Mesendoderm (in vitro differentiated cells): Measurements from ENCODE around the gene NLRC5.

Experiments used
- DNase-seq: peaks from one replicate; pipeline ENCODE4 v3.0.0; 2013
- H2AK5ac ChIP-seq: 2 replicates; pipeline ENCODE4 v1.6.1; 2013; ENCODE audit warnings: low read length, inconsistent platforms
- H2BK120ac ChIP-seq: 2 replicates; pipeline ENCODE4 v1.6.1; 2013; ENCODE audit warnings: low read depth, mild to moderate bottlenecking, low read length, moderate library complexity, mixed read lengths
- H2BK15ac ChIP-seq: replicated peaks from 2 replicates; pipeline ENCODE4 v1.6.1; 2013; ENCODE audit warnings: low read depth, mild to moderate bottlenecking, moderate library complexity
- H2BK5ac ChIP-seq: 2 replicates; pipeline ENCODE4 v1.6.1; 2013; ENCODE audit warnings: low read length, inconsistent platforms
- H3K18ac ChIP-seq: 2 replicates; pipeline ENCODE4 v1.6.1; 2013; ENCODE audit warnings: mild to moderate bottlenecking, low read length, mixed read lengths
- H3K23ac ChIP-seq: one replicate; pipeline ENCODE4 v1.6.1; 2013; ENCODE audit warnings: low read length
- H3K27ac ChIP-seq: 2 replicates; pipeline ENCODE4 v1.5.1; 2013; ENCODE audit warnings: low read depth, mild to moderate bottlenecking, inconsistent platforms, low read length, moderate library complexity
- H3K27me3 ChIP-seq: 2 replicates; pipeline ENCODE4 v1.6.1; 2013; ENCODE audit warnings: low read length, control low read depth, mild to moderate bottlenecking, inconsistent platforms; ENCODE audit not compliant: insufficient read depth, poor library complexity
- H3K36me3 ChIP-seq: 2 replicates; pipeline ENCODE4 v1.6.1; 2013; ENCODE audit warnings: low read length, inconsistent platforms; ENCODE audit not compliant: control insufficient read depth, insufficient read depth
- H3K4ac ChIP-seq: one replicate; pipeline ENCODE4 v1.6.1; 2013; ENCODE audit warnings: low read depth, mild to moderate bottlenecking, low read length, moderate library complexity
- H3K4me1 ChIP-seq: 2 replicates; pipeline ENCODE4 v1.6.1; 2013; ENCODE audit warnings: low read depth, low read length, inconsistent platforms; ENCODE audit not compliant: control insufficient read depth
- H3K4me2 ChIP-seq: 2 replicates; pipeline ENCODE4 v1.6.1; 2013; ENCODE audit warnings: low read length
- H3K4me3 ChIP-seq: 2 replicates; pipeline ENCODE4 v1.5.1; 2013; ENCODE audit warnings: mild to moderate bottlenecking, low read length
- H3K56ac ChIP-seq: one replicate; pipeline ENCODE4 v1.6.1; 2013; ENCODE audit warnings: low read length
- H3K79me1 ChIP-seq: 2 replicates; pipeline ENCODE4 v1.6.1; 2013; ENCODE audit warnings: low read length, inconsistent platforms
- H3K79me2 ChIP-seq: 2 replicates; pipeline ENCODE4 v1.6.1; 2013; ENCODE audit warnings: mild to moderate bottlenecking, low read length; ENCODE audit not compliant: control insufficient read depth, insufficient read depth
- H3K9ac ChIP-seq: 2 replicates; pipeline ENCODE4 v1.6.1; 2013; ENCODE audit warnings: low read length, inconsistent platforms
- H4K5ac ChIP-seq: one replicate; pipeline ENCODE4 v1.6.1; 2013; ENCODE audit warnings: low read length
- H4K8ac ChIP-seq: one replicate; pipeline ENCODE4 v1.6.1; 2013; ENCODE audit warnings: low read depth, mild to moderate bottlenecking, control low read depth, low read length, moderate library complexity
- WGBS: extraction: QIAGEN DNeasy Blood & Tissue Kit; methylation state at CpG from one replicate; pipeline ENCODE4 v1.1.7; 2013; ENCODE audit warnings: low lambda C conversion rate, missing lambda C conversion rate; ENCODE audit not compliant: insufficient coverage; ENCODE audit errors: extremely low coverage; 5-methylcytosine and 5-hydroxymethylcytosine counted together

Gene NLRC5

GRCh38 chr16:56965149-56966092 lies 23.9 kb upstream of the NLRC5 start:
- Histone ChIP-seq H3K27me3 (no peaks in the 10 kb centered on the region), H3K18ac (no peak overlapping the region), H3K4me1 (no peaks in the 10 kb centered on the region), H2AK5ac (no peak overlapping the region), H4K8ac (no peak overlapping the region), H3K23ac (no peak overlapping the region), H3K56ac (peak overlapping the region; percentile 10), H3K9ac (no peak overlapping the region), H3K4me3 (no peak overlapping the region), H4K5ac (no peak overlapping the region), H2BK15ac (no peak overlapping the region), H3K4ac (peak overlapping the region; percentile 5), H2BK5ac (no peak overlapping the region), H3K79me1 (no peaks in the 10 kb centered on the region), H3K36me3 (no peaks in the 10 kb centered on the region), H3K79me2 (no peaks in the 10 kb centered on the region), H3K4me2 (no peak overlapping the region), H3K27ac (no peak overlapping the region), H2BK120ac (no peak overlapping the region)
- no peak for DNase-seq
- no CpG with 5 or more reads among the region's 12 CpGs for WGBS

DNA sequence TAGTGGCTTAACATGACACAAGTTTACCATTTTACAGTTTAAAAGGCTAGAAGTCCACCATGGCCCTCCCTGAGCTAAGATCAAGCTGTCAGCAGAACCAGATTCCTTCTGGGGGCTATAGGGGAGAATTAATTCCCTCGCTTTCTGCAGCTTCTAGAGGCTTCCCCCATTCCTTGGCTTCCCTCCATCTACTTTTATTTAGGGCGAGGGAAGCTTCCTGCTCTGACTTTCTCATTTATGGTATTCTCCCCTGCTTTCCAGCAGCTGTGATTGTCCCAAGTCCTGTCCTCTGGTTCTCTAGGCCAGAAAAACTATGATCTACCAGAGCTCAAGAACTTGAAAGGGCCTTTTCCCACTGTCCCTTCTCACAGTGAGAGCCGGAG lies 23.3 kb upstream of the NLRC5 start:
- Histone ChIP-seq H2BK15ac (no peak overlapping the region), H3K79me1 (no peaks in the 10 kb centered on the region), H3K36me3 (no peaks in the 10 kb centered on the region), H3K4ac (no peak overlapping the region), H2BK120ac (no peak overlapping the region), H3K4me1 (no peaks in the 10 kb centered on the region), H3K23ac (no peak overlapping the region), H2AK5ac (no peak overlapping the region), H2BK5ac (no peak overlapping the region), H4K8ac (no peak overlapping the region), H3K4me2 (no peak overlapping the region), H4K5ac (no peak overlapping the region), H3K4me3 (no peak overlapping the region), H3K27ac (no peak overlapping the region), H3K56ac (peak overlapping the region; percentile 10), H3K9ac (no peak overlapping the region), H3K27me3 (no peaks in the 10 kb centered on the region), H3K79me2 (no peaks in the 10 kb centered on the region), H3K18ac (no peak overlapping the region)
- DNase-seq = no peak
- no CpG with 5 or more reads among the region's 3 CpGs for WGBS

GRCh38 chr16:56967733-56968132 lies 21.6 kb upstream of the NLRC5 start:
- Histone ChIP-seq H3K23ac (no peak overlapping the region), H2BK120ac (no peak overlapping the region), H3K56ac (no peak overlapping the region), H3K4ac (no peak overlapping the region), H3K79me2 (no peaks in the 10 kb centered on the region), H3K18ac (no peak overlapping the region), H3K27me3 (no peaks in the 10 kb centered on the region), H3K79me1 (no peaks in the 10 kb centered on the region), H2BK5ac (no peak overlapping the region), H2AK5ac (no peak overlapping the region), H4K5ac (no peak overlapping the region), H3K27ac (no peak overlapping the region), H4K8ac (no peak overlapping the region), H3K4me2 (no peak overlapping the region), H3K9ac (no peak overlapping the region), H3K4me1 (no peaks in the 10 kb centered on the region), H3K4me3 (no peak overlapping the region), H3K36me3 (no peaks in the 10 kb centered on the region), H2BK15ac (no peak overlapping the region)
- no peak for DNase-seq
- no CpG with 5 or more reads among the region's 2 CpGs for WGBS

DNA sequence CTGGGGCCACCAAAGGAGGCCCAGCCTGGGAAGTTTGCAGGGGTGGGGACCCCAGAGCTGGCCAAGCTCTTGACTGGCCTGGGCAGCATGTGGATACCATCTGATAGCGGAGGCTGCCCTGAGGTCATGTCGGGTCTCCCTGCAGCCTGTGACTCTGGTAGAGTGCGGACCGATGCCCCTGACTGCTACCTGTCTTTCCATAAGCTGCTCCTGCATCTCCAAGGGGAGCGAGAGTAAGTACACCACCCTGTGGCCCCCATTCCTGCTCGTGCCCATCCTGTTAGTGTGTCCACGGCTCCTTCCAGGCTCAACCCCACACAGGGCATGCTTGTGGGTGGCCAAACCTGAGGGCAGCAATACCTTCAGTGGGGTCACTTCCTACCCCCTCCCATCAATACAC lies 19.6 kb upstream of the NLRC5 start:
- Histone ChIP-seq H4K8ac (no peak overlapping the region), H3K4me2 (no peak overlapping the region), H3K23ac (no peak overlapping the region), H3K18ac (no peak overlapping the region), H3K79me1 (no peaks in the 10 kb centered on the region), H2AK5ac (no peak overlapping the region), H3K4ac (no peak overlapping the region), H3K9ac (no peak overlapping the region), H3K79me2 (no peaks in the 10 kb centered on the region), H3K4me1 (no peaks in the 10 kb centered on the region), H2BK120ac (no peak overlapping the region), H2BK5ac (no peak overlapping the region), H3K27ac (no peak overlapping the region), H4K5ac (no peak overlapping the region), H2BK15ac (no peak overlapping the region), H3K56ac (no peak overlapping the region), H3K4me3 (no peak overlapping the region), H3K36me3 (no peaks in the 10 kb centered on the region), H3K27me3 (no peaks in the 10 kb centered on the region)
- WGBS = no CpG with 5 or more reads among the region's 7 CpGs
- no peak for DNase-seq

DNA sequence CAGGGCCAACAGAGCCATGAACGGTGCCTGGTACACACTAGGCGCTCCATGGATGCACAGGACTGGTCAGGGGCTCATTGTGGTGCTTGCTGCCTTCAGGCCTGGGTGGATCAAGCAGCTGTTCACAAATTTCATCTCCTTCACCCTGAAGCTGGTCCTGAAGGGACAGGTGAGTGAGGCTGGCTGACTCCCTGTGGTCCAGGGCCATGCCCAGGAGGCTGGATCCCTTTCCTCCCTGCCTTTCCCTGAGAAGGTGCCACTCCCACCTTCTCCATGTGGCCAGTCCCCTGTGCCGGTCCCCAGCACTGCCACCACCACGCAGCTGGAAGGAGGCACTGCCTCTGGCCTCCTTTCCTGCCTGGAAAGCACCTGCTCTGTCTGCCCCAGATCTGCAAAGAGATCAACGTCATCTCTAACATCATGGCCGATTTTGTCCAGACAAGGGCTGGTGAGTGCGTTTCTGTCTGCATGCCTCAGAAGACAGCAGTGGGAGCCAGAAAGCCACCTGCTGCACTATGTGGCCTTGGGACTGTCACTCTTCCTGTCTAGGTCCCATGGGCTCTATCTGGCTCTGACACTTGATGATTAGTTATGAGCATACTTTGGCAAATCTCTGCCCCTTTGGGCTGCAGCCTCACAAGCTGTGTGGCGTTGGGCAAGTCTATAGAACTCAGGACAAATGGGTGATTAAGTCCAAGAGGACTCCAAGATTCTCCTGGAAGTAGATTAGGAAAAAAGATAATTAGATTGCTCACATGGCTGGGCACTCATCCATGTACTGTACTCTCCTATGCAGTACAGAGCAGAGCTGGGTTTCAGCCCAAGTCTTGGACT lies 18.2 kb upstream of the NLRC5 start:
- H3K23ac ChIP-seq = no peak overlapping the region
- H2BK120ac ChIP-seq = no peak overlapping the region
- no peaks in the 10 kb centered on the region for H3K79me1 ChIP-seq
- no peak overlapping the region for H2AK5ac ChIP-seq
- no peak overlapping the region for H3K9ac ChIP-seq
- H2BK5ac ChIP-seq = no peak overlapping the region
- no peak overlapping the region for H3K56ac ChIP-seq
- H3K27me3 ChIP-seq = no peaks in the 10 kb centered on the region
- no peak for DNase-seq
- H4K8ac ChIP-seq = no peak overlapping the region
- H3K79me2 ChIP-seq = no peaks in the 10 kb centered on the region
- no peak overlapping the region for H4K5ac ChIP-seq
- no peaks in the 10 kb centered on the region for H3K4me1 ChIP-seq
- H3K4me2 ChIP-seq = no peak overlapping the region
- H3K36me3 ChIP-seq = no peaks in the 10 kb centered on the region
- WGBS = no CpG with 5 or more reads among the region's 8 CpGs
- no peak overlapping the region for H3K4me3 ChIP-seq
- no peak overlapping the region for H3K4ac ChIP-seq
- H2BK15ac ChIP-seq = no peak overlapping the region
- H3K27ac ChIP-seq = no peak overlapping the region
- H3K18ac ChIP-seq = no peak overlapping the region
